ENCODE data around the gene PCDH19.

PCDH19 gene

GRCh38 chrX:100265179-100265578, 144.9 kb downstream of the PCDH19 start:
- no peak overlapping the region for H3K4me3 ChIP-seq
- TF ChIP-seq CTCF (IDR thresholded peaks at IDR 0.05) = no peak
- no peak for DNase-seq (ENCODE audit: low spot score)

GRCh38 chrX:100264200-100264599, 145.9 kb downstream of the PCDH19 start:
- H3K4me3 ChIP-seq = no peak overlapping the region
- no peak for DNase-seq (ENCODE audit: low spot score)
- no peak for TF ChIP-seq CTCF (IDR thresholded peaks at IDR 0.05)
- no peak overlapping the region for H3K27ac ChIP-seq

More at GRCh38 chrX:100265179-100265578, 144.9 kb downstream of the PCDH19 start:
- no peak overlapping the region for H3K27ac ChIP-seq

GRCh38 chrX:100263650-100264049, 146.4 kb downstream of the PCDH19 start:
- no peak overlapping the region for H3K4me3 ChIP-seq
- no peak overlapping the region for H3K27ac ChIP-seq
- no peak for DNase-seq (ENCODE audit: low spot score)
- no peak for TF ChIP-seq CTCF (IDR thresholded peaks at IDR 0.05)

GRCh38 chrX:100248885-100249493, 161.1 kb downstream of the PCDH19 start:
- DNase-seq (ENCODE audit: low spot score) = no peak
- TF ChIP-seq CTCF (IDR thresholded peaks at IDR 0.05) = no peak
- Histone ChIP-seq H3K4me3 (no peak overlapping the region), H3K27ac (no peak overlapping the region)

- no peak for TF ChIP-seq CTCF (IDR thresholded peaks at IDR 0.05)
- no peak for DNase-seq (ENCODE audit: low spot score)
- no peak overlapping the region for H3K27ac ChIP-seq
- H3K4me3 ChIP-seq = no peak overlapping the region
Measured at GRCh38 chrX:100247826-100248225, 162.2 kb downstream of the PCDH19 start.

GRCh38 chrX:100244681-100245080, 165.4 kb downstream of the PCDH19 start:
- no peak overlapping the region for H3K27ac ChIP-seq
- DNase-seq (ENCODE audit: low spot score) = no peak
- no peak for TF ChIP-seq CTCF (IDR thresholded peaks at IDR 0.05)
- H3K4me3 ChIP-seq = no peak overlapping the region
